ENCODE data around the gene HBM.

- TF ChIP-seq, protein P1, sequence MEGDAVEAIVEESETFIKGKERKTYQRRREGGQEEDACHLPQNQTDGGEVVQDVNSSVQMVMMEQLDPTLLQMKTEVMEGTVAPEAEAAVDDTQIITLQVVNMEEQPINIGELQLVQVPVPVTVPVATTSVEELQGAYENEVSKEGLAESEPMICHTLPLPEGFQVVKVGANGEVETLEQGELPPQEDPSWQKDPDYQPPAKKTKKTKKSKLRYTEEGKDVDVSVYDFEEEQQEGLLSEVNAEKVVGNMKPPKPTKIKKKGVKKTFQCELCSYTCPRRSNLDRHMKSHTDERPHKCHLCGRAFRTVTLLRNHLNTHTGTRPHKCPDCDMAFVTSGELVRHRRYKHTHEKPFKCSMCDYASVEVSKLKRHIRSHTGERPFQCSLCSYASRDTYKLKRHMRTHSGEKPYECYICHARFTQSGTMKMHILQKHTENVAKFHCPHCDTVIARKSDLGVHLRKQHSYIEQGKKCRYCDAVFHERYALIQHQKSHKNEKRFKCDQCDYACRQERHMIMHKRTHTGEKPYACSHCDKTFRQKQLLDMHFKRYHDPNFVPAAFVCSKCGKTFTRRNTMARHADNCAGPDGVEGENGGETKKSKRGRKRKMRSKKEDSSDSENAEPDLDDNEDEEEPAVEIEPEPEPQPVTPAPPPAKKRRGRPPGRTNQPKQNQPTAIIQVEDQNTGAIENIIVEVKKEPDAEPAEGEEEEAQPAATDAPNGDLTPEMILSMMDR (IDR thresholded peaks at IDR 0.05), result no peak
- TF ChIP-seq POLR2A (IDR thresholded peaks at IDR 0.05), result no peak
Observed at GRCh38 chr16:185213-185612, 19.4 kb downstream of the HBM start.
